Measurements from ENCODE around the gene LRRTM2. TPM values are rescaled to one million over a fixed set of nuclear protein-coding genes. Genes with fewer than 3 reads are reported as not detected.

Gene LRRTM2
- total RNA-seq, 5 donors from 2014 or later (not counting 1 experiment from before 2014, with no cell fraction given): 0.03 to 0.33 (median 0.16) TPM; not detected in 1

GRCh38 chr5:138913773-138914172 lies 38.6 kb upstream of the LRRTM2 start:
- H3K4me3 Mint-ChIP-seq: no peak overlapping the region
- no CpG with 5 or more reads among the region's 3 CpGs for WGBS (ENCODE audit: insufficient coverage)
- no peaks in the 10 kb centered on the region for H3K9me3 Mint-ChIP-seq
- H3K36me3 ChIP-seq (ENCODE audit: control insufficient read depth in 2 of 2, extremely low read depth in 1 of 2, insufficient read depth in 1 of 2, low read length in 1 of 2): no peaks in the 10 kb centered on the region
- no peak overlapping the region for H3K27ac ChIP-seq (ENCODE audit: low read length)
- H3K27me3 Mint-ChIP-seq: no peaks in the 10 kb centered on the region
- CTCF ChIA-PET: interaction anchor here in 1 of 2 donors (0.6 kb wide), 1 partner anchor 333 kb away, joined by 3 read pairs; no protein-coding TSS in a partner anchor
- no peaks in the 10 kb centered on the region for H3K4me1 Mint-ChIP-seq
- no peak overlapping the region for H3K4me3 ChIP-seq (ENCODE audit: control insufficient read depth in 1 of 2, extremely low read depth in 1 of 2, low read length in 1 of 2)
- no peaks in the 10 kb centered on the region for H3K4me1 ChIP-seq (ENCODE audit: control insufficient read depth in 1 of 2, extremely low read depth in 1 of 2, insufficient read depth in 2 of 2, low read length in 2 of 2)
- H3K36me3 Mint-ChIP-seq: peaks cover 8% of the 10 kb centered on the region
- ATAC-seq (replicated peaks in 1 of 4): no peak
- H3K27ac Mint-ChIP-seq: no peak overlapping the region
- no peaks in the 10 kb centered on the region for H3K27me3 ChIP-seq (replicated peaks in 1 of 2; ENCODE audit: control insufficient read depth in 2 of 2, extremely low read depth in 1 of 2, insufficient read depth in 2 of 2, low read length in 1 of 2)
- H3K9me3 ChIP-seq: no peaks in the 10 kb centered on the region
- no peak for DNase-seq
- POLR2A ChIA-PET: no interaction called here

- Mint-ChIP-seq H3K4me3 (no peak overlapping the region), H3K27ac (no peak overlapping the region), H3K27me3 (no peaks in the 10 kb centered on the region), H3K4me1 (no peaks in the 10 kb centered on the region), H3K9me3 (no peaks in the 10 kb centered on the region), H3K36me3 (peaks cover 12% of the 10 kb centered on the region)
- no peaks in the 10 kb centered on the region for H3K36me3 ChIP-seq (ENCODE audit: control insufficient read depth in 2 of 2, extremely low read depth in 1 of 2, insufficient read depth in 1 of 2, low read length in 1 of 2)
- H3K4me1 ChIP-seq (ENCODE audit: control insufficient read depth in 1 of 2, extremely low read depth in 1 of 2, insufficient read depth in 2 of 2, low read length in 2 of 2): no peaks in the 10 kb centered on the region
- ChIA-PET CTCF (no interaction called here), POLR2A (interaction anchor here in 1 of 2 donors (0.6 kb wide), 1 partner anchor 14 kb away, joined by 3 read pairs; no protein-coding TSS in a partner anchor)
- H3K27ac ChIP-seq (ENCODE audit: low read length): no peak overlapping the region
- no peak overlapping the region for H3K4me3 ChIP-seq (ENCODE audit: control insufficient read depth in 1 of 2, extremely low read depth in 1 of 2, low read length in 1 of 2)
- WGBS (ENCODE audit: insufficient coverage): 91% methylated on average over 2 of the region's 4 CpGs
- DNase-seq (no peak), ATAC-seq (replicated peaks in 1 of 4) (no peak)
- no peaks in the 10 kb centered on the region for H3K27me3 ChIP-seq (replicated peaks in 1 of 2; ENCODE audit: control insufficient read depth in 2 of 2, extremely low read depth in 1 of 2, insufficient read depth in 2 of 2, low read length in 1 of 2)
- no peaks in the 10 kb centered on the region for H3K9me3 ChIP-seq
These were observed 37.0 kb upstream of the LRRTM2 start for GRCh38 chr5:138912093-138912492.

- ATAC-seq (replicated peaks in 1 of 4): no peak
- H3K27ac ChIP-seq (ENCODE audit: low read length): no peak overlapping the region
- H3K27ac Mint-ChIP-seq: no peak overlapping the region
These were observed 36.3 kb upstream of the LRRTM2 start for GRCh38 chr5:138911441-138911840.

GRCh38 chr5:138910546-138911185 lies 35.5 kb upstream of the LRRTM2 start:
- ChIA-PET POLR2A (no interaction called here), CTCF (interaction anchor here in 1 of 2 donors (0.5 to 0.7 kb wide), 2 partner anchors 46 to 65 kb away, joined by 3 to 4 read pairs; no protein-coding TSS in a partner anchor)
- no peak overlapping the region for H3K27ac ChIP-seq (ENCODE audit: low read length)
- no peaks in the 10 kb centered on the region for H3K27me3 ChIP-seq (replicated peaks in 1 of 2; ENCODE audit: control insufficient read depth in 2 of 2, extremely low read depth in 1 of 2, insufficient read depth in 2 of 2, low read length in 1 of 2)
- Mint-ChIP-seq H3K4me3 (no peak overlapping the region), H3K27ac (no peak overlapping the region), H3K4me1 (no peaks in the 10 kb centered on the region), H3K27me3 (no peaks in the 10 kb centered on the region), H3K36me3 (peaks cover 17% of the 10 kb centered on the region), H3K9me3 (no peaks in the 10 kb centered on the region)
- no peaks in the 10 kb centered on the region for H3K9me3 ChIP-seq
- H3K4me1 ChIP-seq (ENCODE audit: control insufficient read depth in 1 of 2, extremely low read depth in 1 of 2, insufficient read depth in 2 of 2, low read length in 2 of 2): no peaks in the 10 kb centered on the region
- no peak overlapping the region for H3K4me3 ChIP-seq (ENCODE audit: control insufficient read depth in 1 of 2, extremely low read depth in 1 of 2, low read length in 1 of 2)
- WGBS (ENCODE audit: insufficient coverage): 55% methylated on average over 2 of the region's 7 CpGs
- no peaks in the 10 kb centered on the region for H3K36me3 ChIP-seq (ENCODE audit: control insufficient read depth in 2 of 2, extremely low read depth in 1 of 2, insufficient read depth in 1 of 2, low read length in 1 of 2)
- ATAC-seq (replicated peaks in 1 of 4): no peak
- no peak for DNase-seq

More at GRCh38 chr5:138911441-138911840, 36.3 kb upstream of the LRRTM2 start:
- Mint-ChIP-seq H3K4me3 (no peak overlapping the region), H3K9me3 (no peaks in the 10 kb centered on the region), H3K4me1 (no peaks in the 10 kb centered on the region), H3K27me3 (no peaks in the 10 kb centered on the region), H3K36me3 (peaks cover 12% of the 10 kb centered on the region)
- Histone ChIP-seq H3K4me1 (ENCODE audit: control insufficient read depth in 1 of 2, extremely low read depth in 1 of 2, insufficient read depth in 2 of 2, low read length in 2 of 2) (no peaks in the 10 kb centered on the region), H3K36me3 (ENCODE audit: control insufficient read depth in 2 of 2, extremely low read depth in 1 of 2, insufficient read depth in 1 of 2, low read length in 1 of 2) (no peaks in the 10 kb centered on the region), H3K4me3 (ENCODE audit: control insufficient read depth in 1 of 2, extremely low read depth in 1 of 2, low read length in 1 of 2) (no peak overlapping the region), H3K9me3 (no peaks in the 10 kb centered on the region), H3K27me3 (replicated peaks in 1 of 2; ENCODE audit: control insufficient read depth in 2 of 2, extremely low read depth in 1 of 2, insufficient read depth in 2 of 2, low read length in 1 of 2) (no peaks in the 10 kb centered on the region)
- ChIA-PET POLR2A (interaction anchor here in 1 of 2 donors (0.6 kb wide), 2 partner anchors 14 to 1060 kb away, joined by 3 read pairs; no protein-coding TSS in a partner anchor), CTCF (interaction anchor here in 1 of 2 donors (0.5 kb wide), 1 partner anchor 64 kb away, joined by 3 read pairs; no protein-coding TSS in a partner anchor)
- DNase-seq: no peak

- H3K4me3 ChIP-seq (ENCODE audit: control insufficient read depth in 1 of 2, extremely low read depth in 1 of 2, low read length in 1 of 2): no peak overlapping the region
- no peaks in the 10 kb centered on the region for H3K27me3 ChIP-seq (replicated peaks in 1 of 2; ENCODE audit: control insufficient read depth in 2 of 2, extremely low read depth in 1 of 2, insufficient read depth in 2 of 2, low read length in 1 of 2)
- ChIA-PET POLR2A (no interaction called here), CTCF (interaction anchor here in 1 of 2 donors (0.7 kb wide), 1 partner anchor 45 kb away, joined by 4 read pairs; no protein-coding TSS in a partner anchor)
- WGBS (ENCODE audit: insufficient coverage): 100% methylated on average over 2 of the region's 2 CpGs
- H3K27ac ChIP-seq (ENCODE audit: low read length): no peak overlapping the region
- no peak overlapping the region for H3K4me3 Mint-ChIP-seq
- H3K9me3 ChIP-seq: no peaks in the 10 kb centered on the region
- no peaks in the 10 kb centered on the region for H3K4me1 ChIP-seq (ENCODE audit: control insufficient read depth in 1 of 2, extremely low read depth in 1 of 2, insufficient read depth in 2 of 2, low read length in 2 of 2)
- H3K27ac Mint-ChIP-seq: no peak overlapping the region
- no peaks in the 10 kb centered on the region for H3K36me3 ChIP-seq (ENCODE audit: control insufficient read depth in 2 of 2, extremely low read depth in 1 of 2, insufficient read depth in 1 of 2, low read length in 1 of 2)
- no peaks in the 10 kb centered on the region for H3K9me3 Mint-ChIP-seq
- no peak for DNase-seq
- no peak for ATAC-seq (replicated peaks in 1 of 4)
- peaks cover 17% of the 10 kb centered on the region for H3K36me3 Mint-ChIP-seq
- H3K27me3 Mint-ChIP-seq: no peaks in the 10 kb centered on the region
- no peaks in the 10 kb centered on the region for H3K4me1 Mint-ChIP-seq
These were observed 34.6 kb upstream of the LRRTM2 start for GRCh38 chr5:138909734-138910133.

GRCh38 chr5:138905541-138905940 lies 30.4 kb upstream of the LRRTM2 start:
- WGBS (ENCODE audit: insufficient coverage): no CpG with 5 or more reads among the region's 1 CpG
- no peak overlapping the region for H3K27ac Mint-ChIP-seq
- ChIA-PET CTCF (no interaction called here), POLR2A (no interaction called here)
- peaks cover 2 to 8% (median 3%) of the 10 kb centered on the region in 3 donors for H3K4me1 Mint-ChIP-seq
- ATAC-seq (replicated peaks in 1 of 4): no peak
- Histone ChIP-seq H3K27me3 (replicated peaks in 1 of 2; ENCODE audit: control insufficient read depth in 2 of 2, extremely low read depth in 1 of 2, insufficient read depth in 2 of 2, low read length in 1 of 2) (no peaks in the 10 kb centered on the region), H3K4me3 (ENCODE audit: control insufficient read depth in 1 of 2, extremely low read depth in 1 of 2, low read length in 1 of 2) (no peak overlapping the region), H3K36me3 (ENCODE audit: control insufficient read depth in 2 of 2, extremely low read depth in 1 of 2, insufficient read depth in 1 of 2, low read length in 1 of 2) (no peaks in the 10 kb centered on the region), H3K4me1 (ENCODE audit: control insufficient read depth in 1 of 2, extremely low read depth in 1 of 2, insufficient read depth in 2 of 2, low read length in 2 of 2) (no peaks in the 10 kb centered on the region), H3K9me3 (no peaks in the 10 kb centered on the region), H3K27ac (ENCODE audit: low read length) (no peak overlapping the region)
- DNase-seq: no peak
- H3K9me3 Mint-ChIP-seq: no peaks in the 10 kb centered on the region
- no peaks in the 10 kb centered on the region for H3K27me3 Mint-ChIP-seq
- H3K4me3 Mint-ChIP-seq: no peak overlapping the region
- H3K36me3 Mint-ChIP-seq: peaks cover 23% of the 10 kb centered on the region

Data from T-cell (primary cell).